ENCODE measurements around the gene RFX8. TPM values are rescaled to one million over a fixed set of nuclear protein-coding genes. Genes with fewer than 3 reads are reported as not detected.

RFX8 gene
- total RNA-seq, 1 experiment from 2014 or later: not detected

- Mint-ChIP-seq H3K4me3 (ENCODE audit: unreplicated experiment) (no peak overlapping the region), H3K36me3 (ENCODE audit: insufficient read depth, unreplicated experiment) (no peaks in the 10 kb centered on the region), H3K27ac (ENCODE audit: low read depth, unreplicated experiment) (no peak overlapping the region), H3K9me3 (ENCODE audit: unreplicated experiment) (no peaks in the 10 kb centered on the region), H3K4me1 (ENCODE audit: insufficient read depth, unreplicated experiment) (peaks cover 23% of the 10 kb centered on the region), H3K27me3 (ENCODE audit: insufficient read depth, unreplicated experiment) (no peaks in the 10 kb centered on the region)
- intact Hi-C loops (cut with micrococcal nuclease): no loop called here
- no peak for TF ChIP-seq CTCF (IDR thresholded peaks at IDR 0.05; ENCODE audit: unreplicated experiment)
- BruUV-seq (replicated peaks): no TSS peak
- DNase-seq (ENCODE audit: unreplicated experiment): no peak
- ChIA-PET POLR2A (interaction anchor here (2.2 kb wide), 1 partner anchor 10 kb away, joined by 9 read pairs; no protein-coding TSS in a partner anchor), CTCF (interaction anchor here (0.6 to 2.0 kb wide), 4 partner anchors 10 to 56 kb away, joined by 3 to 9 read pairs (median 4); partner anchors contain the start of gene CREG2)
Measured at GRCh38 chr2:101398116-101398821, 76.6 kb downstream of the RFX8 start.

GRCh38 chr2:101396316-101396717, 78.6 kb downstream of the RFX8 start:
- H3K27me3 Mint-ChIP-seq (ENCODE audit: insufficient read depth, unreplicated experiment): no peaks in the 10 kb centered on the region
- H3K9me3 Mint-ChIP-seq (ENCODE audit: unreplicated experiment): no peaks in the 10 kb centered on the region
- no TSS peak for BruUV-seq (replicated peaks)
- no peak for TF ChIP-seq CTCF (IDR thresholded peaks at IDR 0.05; ENCODE audit: unreplicated experiment)
- POLR2A ChIA-PET: interaction anchor here (0.6 to 2.6 kb wide), 12 partner anchors 8 to 113 kb away, joined by 3 to 15 read pairs (median 4); partner anchors contain the start of genes CREG2 and RNF149
- H3K27ac Mint-ChIP-seq (ENCODE audit: low read depth, unreplicated experiment): peak overlapping the region; percentile 88
- no peaks in the 10 kb centered on the region for H3K36me3 Mint-ChIP-seq (ENCODE audit: insufficient read depth, unreplicated experiment)
- H3K4me1 Mint-ChIP-seq (ENCODE audit: insufficient read depth, unreplicated experiment): peaks cover 23% of the 10 kb centered on the region
- H3K4me3 Mint-ChIP-seq (ENCODE audit: unreplicated experiment): peak overlapping the region; percentile 26
- CTCF ChIA-PET: interaction anchor here (0.6 to 3.7 kb wide), 9 partner anchors 8 to 412 kb away, joined by 3 to 19 read pairs (median 4); partner anchors contain the start of gene CREG2
- peak; percentile 81 for DNase-seq (ENCODE audit: unreplicated experiment)
- intact Hi-C loops (cut with micrococcal nuclease): no loop called here

- H3K4me1 Mint-ChIP-seq (ENCODE audit: insufficient read depth, unreplicated experiment): peaks cover 23% of the 10 kb centered on the region
- no peak for TF ChIP-seq CTCF (IDR thresholded peaks at IDR 0.05; ENCODE audit: unreplicated experiment)
- intact Hi-C loops (cut with micrococcal nuclease): no loop called here
- no peak for DNase-seq (ENCODE audit: unreplicated experiment)
- no peaks in the 10 kb centered on the region for H3K36me3 Mint-ChIP-seq (ENCODE audit: insufficient read depth, unreplicated experiment)
- no peaks in the 10 kb centered on the region for H3K9me3 Mint-ChIP-seq (ENCODE audit: unreplicated experiment)
- no TSS peak for BruUV-seq (replicated peaks)
- POLR2A ChIA-PET: interaction anchor here (0.6 to 2.6 kb wide), 13 partner anchors 8 to 225 kb away, joined by 3 to 15 read pairs (median 4); partner anchors contain the start of genes CREG2 and RNF149
- H3K4me3 Mint-ChIP-seq (ENCODE audit: unreplicated experiment): peak overlapping the region; percentile 26
- CTCF ChIA-PET: interaction anchor here (0.6 to 3.7 kb wide), 12 partner anchors 7 to 436 kb away, joined by 3 to 19 read pairs (median 4); partner anchors contain the start of gene CREG2
- H3K27ac Mint-ChIP-seq (ENCODE audit: low read depth, unreplicated experiment): peak overlapping the region; percentile 88
- no peaks in the 10 kb centered on the region for H3K27me3 Mint-ChIP-seq (ENCODE audit: insufficient read depth, unreplicated experiment)
Measured at GRCh38 chr2:101395545-101396315, 79.2 kb downstream of the RFX8 start.

GRCh38 chr2:101388232-101388631, 86.7 kb downstream of the RFX8 start:
- POLR2A ChIA-PET: interaction anchor here (0.6 to 3.9 kb wide), 9 partner anchors 8 to 130 kb away, joined by 3 to 19 read pairs (median 4); no protein-coding TSS in a partner anchor
- Mint-ChIP-seq H3K9me3 (ENCODE audit: unreplicated experiment) (no peaks in the 10 kb centered on the region), H3K36me3 (ENCODE audit: insufficient read depth, unreplicated experiment) (no peaks in the 10 kb centered on the region), H3K27me3 (ENCODE audit: insufficient read depth, unreplicated experiment) (no peaks in the 10 kb centered on the region), H3K27ac (ENCODE audit: low read depth, unreplicated experiment) (no peak overlapping the region), H3K4me1 (ENCODE audit: insufficient read depth, unreplicated experiment) (peaks cover 5% of the 10 kb centered on the region), H3K4me3 (ENCODE audit: unreplicated experiment) (peak overlapping the region; percentile 39)
- DNase-seq (ENCODE audit: unreplicated experiment): peak; percentile 74
- CTCF ChIA-PET: interaction anchor here (0.7 to 3.8 kb wide), 21 partner anchors 8 to 782 kb away, joined by 3 to 27 read pairs (median 5); partner anchors contain the start of gene MAP4K4
- intact Hi-C loops (cut with micrococcal nuclease): no loop called here
- no TSS peak for BruUV-seq (replicated peaks)
- TF ChIP-seq CTCF (IDR thresholded peaks at IDR 0.05; ENCODE audit: unreplicated experiment): no peak

All from MCF 10A (cell line).